Ishikawa (cell line): ENCODE results near the gene LRRC17.

Experiments
- CEBPB ChIP-seq: IDR thresholded peaks from 2 replicates; pipeline ENCODE4 v1.6.1; 2012
- CREB1 ChIP-seq: IDR thresholded peaks from 2 replicates; pipeline ENCODE4 v1.6.1; 2012; ENCODE audit warnings: low read depth
- EGR1 ChIP-seq: IDR thresholded peaks from 2 replicates; pipeline ENCODE4 v1.6.1; 2012
- EP300 ChIP-seq: IDR thresholded peaks from 2 replicates; pipeline ENCODE4 v1.6.1; 2012; ENCODE audit warnings: borderline replicate concordance
- FOXM1 ChIP-seq: IDR thresholded peaks from 2 replicates; pipeline ENCODE4 v1.6.1; 2012; ENCODE audit warnings: low read depth, borderline replicate concordance
- MAX ChIP-seq: IDR thresholded peaks from 2 replicates; pipeline ENCODE4 v1.6.1; 2012
- NFIC ChIP-seq: IDR thresholded peaks from 2 replicates; pipeline ENCODE4 v1.6.1; 2012
- RAD21 ChIP-seq: IDR thresholded peaks from 2 replicates; pipeline ENCODE4 v1.6.1; 2012; ENCODE audit warnings: low read depth
- TAF1 ChIP-seq: IDR thresholded peaks from 2 replicates; pipeline ENCODE4 v1.6.1; 2012; ENCODE audit warnings: low read depth, mild to moderate bottlenecking
- TCF12 ChIP-seq: IDR thresholded peaks from 2 replicates; pipeline ENCODE4 v1.6.1; 2012; ENCODE audit warnings: low read depth
- TEAD4 ChIP-seq: IDR thresholded peaks from 2 replicates; pipeline ENCODE4 v1.6.1; 2012
- YY1 ChIP-seq: IDR thresholded peaks from 2 replicates; pipeline ENCODE4 v1.6.1; 2012; ENCODE audit warnings: low read depth
- ZBTB7A ChIP-seq: IDR thresholded peaks from 2 replicates; pipeline ENCODE4 v1.6.1; 2012; ENCODE audit warnings: low read depth
- TF ChIP-seq, protein P1 (sequence below): IDR thresholded peaks from 2 replicates; pipeline ENCODE4 v1.6.1; 2012; ENCODE audit warnings: low read depth, mild to moderate bottlenecking
- TF ChIP-seq, protein P2 (sequence below): IDR thresholded peaks from 2 replicates; pipeline ENCODE4 v1.6.1; 2012

Gene LRRC17, protein sequence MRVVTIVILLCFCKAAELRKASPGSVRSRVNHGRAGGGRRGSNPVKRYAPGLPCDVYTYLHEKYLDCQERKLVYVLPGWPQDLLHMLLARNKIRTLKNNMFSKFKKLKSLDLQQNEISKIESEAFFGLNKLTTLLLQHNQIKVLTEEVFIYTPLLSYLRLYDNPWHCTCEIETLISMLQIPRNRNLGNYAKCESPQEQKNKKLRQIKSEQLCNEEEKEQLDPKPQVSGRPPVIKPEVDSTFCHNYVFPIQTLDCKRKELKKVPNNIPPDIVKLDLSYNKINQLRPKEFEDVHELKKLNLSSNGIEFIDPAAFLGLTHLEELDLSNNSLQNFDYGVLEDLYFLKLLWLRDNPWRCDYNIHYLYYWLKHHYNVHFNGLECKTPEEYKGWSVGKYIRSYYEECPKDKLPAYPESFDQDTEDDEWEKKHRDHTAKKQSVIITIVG

DNA sequence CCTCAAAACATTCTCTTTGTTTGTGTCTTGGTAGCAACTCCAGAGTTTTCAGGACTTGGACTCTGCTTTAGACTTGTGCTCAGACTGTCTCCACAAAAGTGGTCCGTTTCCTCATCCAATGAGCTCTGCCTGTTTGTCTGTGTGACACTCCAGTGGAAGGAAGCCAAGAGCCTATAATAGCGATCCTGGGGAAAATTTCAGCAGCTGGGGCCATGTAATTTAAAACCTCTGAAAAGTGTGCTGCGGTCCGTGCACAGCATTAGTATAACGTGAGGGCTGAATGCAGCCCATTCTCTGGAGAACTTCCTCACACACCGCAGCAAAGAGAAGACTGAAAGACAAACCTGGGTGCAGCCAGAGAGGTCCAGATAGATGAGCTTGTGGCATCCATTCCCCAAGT is at the start of gene LRRC17:
LRRC17 (plus strand) TSS at position 259 of the 400 bp plus-strand sequence. CDS start 20,914 bp downstream, outside the sequence.
- peak; percentile 59 for TF ChIP-seq NFIC
- TF ChIP-seq, protein P1, sequence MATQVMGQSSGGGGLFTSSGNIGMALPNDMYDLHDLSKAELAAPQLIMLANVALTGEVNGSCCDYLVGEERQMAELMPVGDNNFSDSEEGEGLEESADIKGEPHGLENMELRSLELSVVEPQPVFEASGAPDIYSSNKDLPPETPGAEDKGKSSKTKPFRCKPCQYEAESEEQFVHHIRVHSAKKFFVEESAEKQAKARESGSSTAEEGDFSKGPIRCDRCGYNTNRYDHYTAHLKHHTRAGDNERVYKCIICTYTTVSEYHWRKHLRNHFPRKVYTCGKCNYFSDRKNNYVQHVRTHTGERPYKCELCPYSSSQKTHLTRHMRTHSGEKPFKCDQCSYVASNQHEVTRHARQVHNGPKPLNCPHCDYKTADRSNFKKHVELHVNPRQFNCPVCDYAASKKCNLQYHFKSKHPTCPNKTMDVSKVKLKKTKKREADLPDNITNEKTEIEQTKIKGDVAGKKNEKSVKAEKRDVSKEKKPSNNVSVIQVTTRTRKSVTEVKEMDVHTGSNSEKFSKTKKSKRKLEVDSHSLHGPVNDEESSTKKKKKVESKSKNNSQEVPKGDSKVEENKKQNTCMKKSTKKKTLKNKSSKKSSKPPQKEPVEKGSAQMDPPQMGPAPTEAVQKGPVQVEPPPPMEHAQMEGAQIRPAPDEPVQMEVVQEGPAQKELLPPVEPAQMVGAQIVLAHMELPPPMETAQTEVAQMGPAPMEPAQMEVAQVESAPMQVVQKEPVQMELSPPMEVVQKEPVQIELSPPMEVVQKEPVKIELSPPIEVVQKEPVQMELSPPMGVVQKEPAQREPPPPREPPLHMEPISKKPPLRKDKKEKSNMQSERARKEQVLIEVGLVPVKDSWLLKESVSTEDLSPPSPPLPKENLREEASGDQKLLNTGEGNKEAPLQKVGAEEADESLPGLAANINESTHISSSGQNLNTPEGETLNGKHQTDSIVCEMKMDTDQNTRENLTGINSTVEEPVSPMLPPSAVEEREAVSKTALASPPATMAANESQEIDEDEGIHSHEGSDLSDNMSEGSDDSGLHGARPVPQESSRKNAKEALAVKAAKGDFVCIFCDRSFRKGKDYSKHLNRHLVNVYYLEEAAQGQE = no peak
- no peak for TF ChIP-seq ZBTB7A
- TF ChIP-seq EGR1 = no peak
- TF ChIP-seq CEBPB = no peak
- 0 out of 2 replicates have a peak, but pooled peaks have one; percentile 23 for TF ChIP-seq EP300
- TF ChIP-seq YY1 = no peak
- TF ChIP-seq MAX = peak; percentile 36; the same call in 1 of the 2 replicates
- no peak for TF ChIP-seq TAF1
- peak; percentile 44 for TF ChIP-seq TEAD4
- no peak for TF ChIP-seq FOXM1
- peak; percentile 13; the same call in 1 of the 2 replicates for TF ChIP-seq RAD21
- TF ChIP-seq CREB1 = no peak

- TF ChIP-seq, protein P1 = no peak
- no peak for TF ChIP-seq FOXM1
- TF ChIP-seq CREB1 = no peak
- TF ChIP-seq TCF12 = no peak
Measured at GRCh38 chr7:102864958-102865357, 47.8 kb upstream of the LRRC17 start.

DNA sequence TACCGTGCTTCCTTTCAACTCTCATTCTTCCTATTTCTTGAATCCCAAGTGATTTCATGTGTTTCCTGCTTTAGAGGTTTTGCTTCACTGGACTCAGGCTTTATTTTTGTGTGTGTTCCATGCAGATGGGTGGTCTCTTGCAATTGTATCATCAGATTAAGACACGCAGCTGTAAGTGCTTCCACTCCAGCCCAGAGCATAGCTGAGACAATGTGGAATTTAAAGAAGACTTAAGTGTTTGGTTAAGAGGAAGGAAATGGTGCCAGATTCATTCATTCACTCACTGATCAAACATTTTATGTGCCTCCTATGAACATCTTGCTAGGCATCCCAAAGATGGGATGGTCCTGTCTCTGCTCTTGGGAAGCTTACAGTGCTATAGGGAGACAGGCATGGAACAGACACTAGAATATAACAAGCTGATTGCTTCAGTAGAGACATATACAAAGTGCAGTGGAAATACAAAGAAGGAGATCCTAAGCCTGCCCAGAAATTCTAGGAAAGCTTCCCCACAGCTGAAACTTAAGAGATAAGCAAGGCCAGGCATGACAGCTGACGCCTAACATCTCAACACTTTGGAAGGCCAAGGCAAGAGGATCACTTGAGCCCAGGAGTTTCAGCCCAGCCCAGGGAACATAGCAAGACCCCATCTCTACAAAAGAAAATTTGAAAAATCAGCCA is 46.1 kb upstream of the LRRC17 start:
- TF ChIP-seq TCF12 = no peak
- no peak for TF ChIP-seq EGR1
- TF ChIP-seq EP300 = no peak
- TF ChIP-seq TEAD4 = no peak
- TF ChIP-seq TAF1 = no peak

GRCh38 chr7:102869195-102869594 is 43.6 kb upstream of the LRRC17 start:
- TF ChIP-seq NFIC = no peak
- TF ChIP-seq EP300 = no peak
- no peak for TF ChIP-seq YY1
- TF ChIP-seq CEBPB = no peak
- no peak for TF ChIP-seq ZBTB7A
- no peak for TF ChIP-seq TEAD4
- TF ChIP-seq, protein P2, sequence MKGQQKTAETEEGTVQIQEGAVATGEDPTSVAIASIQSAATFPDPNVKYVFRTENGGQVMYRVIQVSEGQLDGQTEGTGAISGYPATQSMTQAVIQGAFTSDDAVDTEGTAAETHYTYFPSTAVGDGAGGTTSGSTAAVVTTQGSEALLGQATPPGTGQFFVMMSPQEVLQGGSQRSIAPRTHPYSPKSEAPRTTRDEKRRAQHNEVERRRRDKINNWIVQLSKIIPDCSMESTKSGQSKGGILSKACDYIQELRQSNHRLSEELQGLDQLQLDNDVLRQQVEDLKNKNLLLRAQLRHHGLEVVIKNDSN = no peak
- TF ChIP-seq MAX = no peak
- no peak for TF ChIP-seq FOXM1
- no peak for TF ChIP-seq CREB1

DNA sequence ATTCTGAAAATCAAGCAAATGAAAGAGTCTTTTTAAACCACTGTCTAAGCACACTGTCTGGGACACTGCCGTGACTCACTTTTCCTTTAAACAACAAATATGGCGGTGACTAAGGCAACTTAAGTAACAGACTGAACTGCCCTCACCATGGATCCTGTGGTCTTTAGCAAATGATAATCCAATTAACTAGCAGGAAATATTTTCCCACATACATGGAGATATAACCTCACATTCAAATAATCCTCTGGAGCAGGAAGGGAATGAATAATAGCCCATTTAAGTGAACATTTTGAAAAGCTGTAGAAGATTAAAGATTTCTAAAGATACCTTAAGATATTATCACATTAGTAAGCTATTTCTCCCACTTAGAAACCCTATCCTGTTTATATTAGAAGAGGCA is 40.3 kb upstream of the LRRC17 start:
- TF ChIP-seq, protein P2 = no peak
- no peak for TF ChIP-seq CEBPB
- no peak for TF ChIP-seq TCF12
- no peak for TF ChIP-seq YY1
- no peak for TF ChIP-seq EGR1
- TF ChIP-seq TAF1 = no peak
- no peak for TF ChIP-seq RAD21
- no peak for TF ChIP-seq CREB1
- TF ChIP-seq TEAD4 = no peak
